H1 (cell line): ENCODE data around the gene APOBEC3H. TPM values are rescaled to one million over a fixed set of nuclear protein-coding genes. Genes with fewer than 3 reads are reported as not detected.

Source experiments
- CTCF ChIA-PET: fragments of 300-600 bp; sonication (Branson Sonifier 250); formaldehyde crosslinking; loops from one replicate; lab custom pipeline; 2021; ENCODE audit not compliant: partially characterized antibody; lab: Charles Lee
- POLR2A ChIA-PET: fragments of 300-600 bp; sonication (Branson Sonifier 250); formaldehyde crosslinking; loops from one replicate; lab custom pipeline; 2021; ENCODE audit warnings: inconsistent platforms; ENCODE audit not compliant: partially characterized antibody; lab: Charles Lee
- DNase-seq, 2 experiments: peaks; one replicate each; pipeline versions ENCODE4 v3.0.0 to v3.0.0-alpha.2; 2010 to 2022; ENCODE audit warnings: low spot score in 2 of 2, low read depth in 1 of 2, mixed read lengths in 1 of 2
- FAIRE-seq: peaks from 2 replicates; lab custom pipeline; 2011; peaks lifted over from hg19 to GRCh38; lab: Jason Lieb, UNC
- H2AFZ ChIP-seq: 2 replicates; pipeline ENCODE4 v1.8.1; 2012; ENCODE audit warnings: low read length, inconsistent platforms
- H2AK5ac ChIP-seq: 2 replicates; pipeline ENCODE4 v1.6.1; 2013; ENCODE audit warnings: low read depth, low read length
- H2BK120ac ChIP-seq: replicated peaks from 2 replicates; pipeline ENCODE3; 2013; ENCODE audit warnings: low read depth, low read length, inconsistent platforms
- H2BK12ac ChIP-seq: 2 replicates; pipeline ENCODE4 v1.6.1; 2013; ENCODE audit warnings: low read depth, low read length
- H2BK15ac ChIP-seq: 2 replicates; pipeline ENCODE4 v1.6.1; 2013; ENCODE audit warnings: low read length
- H2BK20ac ChIP-seq: 2 replicates; pipeline ENCODE4 v1.6.1; 2013; ENCODE audit warnings: low read length
- H2BK5ac ChIP-seq: 2 replicates; pipeline ENCODE4 v1.6.1; 2013; ENCODE audit warnings: low read depth, low read length
- H3K14ac ChIP-seq: 2 replicates; pipeline ENCODE4 v1.6.1; 2013; ENCODE audit warnings: inconsistent platforms; ENCODE audit not compliant: insufficient read length
- H3K18ac ChIP-seq: 2 replicates; pipeline ENCODE4 v1.6.1; 2013; ENCODE audit warnings: low read length; ENCODE audit errors: extremely low read depth
- H3K23ac ChIP-seq: 2 replicates; pipeline ENCODE4 v1.6.1; 2013; ENCODE audit warnings: inconsistent platforms; ENCODE audit not compliant: insufficient read length
- H3K23me2 ChIP-seq: 2 replicates; pipeline ENCODE4 v1.6.1; 2013; ENCODE audit warnings: low read depth, low read length
- H3K27ac ChIP-seq: 2 replicates; pipeline ENCODE4 v1.6.1; 2011; ENCODE audit warnings: low read depth, low read length, inconsistent platforms
- H3K27me3 ChIP-seq, 4 experiments: replicated peaks in 1 of 4; 1 replicate in 1 of 4; 2 replicates in 3 of 4; pipeline versions ENCODE4 v1.6.1 to v1.8.1; 2011 to 2013; ENCODE audit warnings: low read length in 3 of 4, mild to moderate bottlenecking in 3 of 4, inconsistent platforms in 2 of 4, mixed read lengths in 2 of 4, moderate library complexity in 1 of 4; ENCODE audit not compliant: control insufficient read depth in 3 of 4, insufficient read depth in 3 of 4; ENCODE audit errors: extremely low read depth in 1 of 4
- H3K36me3 ChIP-seq, 4 experiments: 2 replicates each; pipeline versions ENCODE4 v1.6.1 to v1.8.1; 2011 to 2013; ENCODE audit warnings: mild to moderate bottlenecking in 4 of 4, low read length in 3 of 4, moderate library complexity in 2 of 4, control low read depth in 1 of 4, inconsistent platforms in 1 of 4; ENCODE audit not compliant: insufficient read depth in 4 of 4, control insufficient read depth in 2 of 4
- H3K4ac ChIP-seq: replicated peaks from 2 replicates; pipeline ENCODE3; 2013; ENCODE audit warnings: low read length, low read depth, mixed read lengths, inconsistent platforms; ENCODE audit not compliant: insufficient read length
- H3K4me1 ChIP-seq, 4 experiments: replicated peaks in 1 of 4; 1 replicate in 1 of 4; 2 replicates in 3 of 4; pipeline versions ENCODE4 v1.6.1 to v1.8.1; 2011 to 2013; ENCODE audit warnings: low read length in 3 of 4, inconsistent platforms in 2 of 4, mixed read lengths in 1 of 4; ENCODE audit not compliant: insufficient read depth in 4 of 4, control insufficient read depth in 3 of 4
- H3K4me2 ChIP-seq, 2 experiments: 2 replicates each; pipeline versions ENCODE4 v1.6.1 to v1.8.1; 2011 to 2013; ENCODE audit warnings: low read depth in 2 of 2, low read length in 2 of 2, control low read depth in 1 of 2, inconsistent platforms in 1 of 2, mild to moderate bottlenecking in 1 of 2; ENCODE audit not compliant: insufficient read depth in 1 of 2
- H3K4me3 ChIP-seq, 4 experiments: fragments of 200-600, 300-600 bp in 1 of 4; sonication (generic), shearing (Covaris generic), sonication (Bioruptor Twin) in 1 of 4; 2 replicates each; pipeline versions ENCODE4 v1.5.1 to v1.8.1; 2011 to 2016; ENCODE audit warnings: low read length in 4 of 4, low read depth in 3 of 4, control low read depth in 2 of 4, inconsistent platforms in 2 of 4, mild to moderate bottlenecking in 2 of 4, mixed read lengths in 1 of 4, moderate library complexity in 1 of 4; ENCODE audit not compliant: insufficient read depth in 2 of 4; ENCODE audit errors: extremely low read depth in 1 of 4
- H3K56ac ChIP-seq: replicated peaks from 2 replicates; pipeline ENCODE3; 2013; ENCODE audit warnings: low read depth, mild to moderate bottlenecking, mixed read lengths, low read length, inconsistent platforms; ENCODE audit not compliant: insufficient read length
- H3K79me1 ChIP-seq: 2 replicates; pipeline ENCODE4 v1.6.1; 2013; ENCODE audit warnings: low read depth, low read length, control low read depth
- H3K79me2 ChIP-seq, 2 experiments: 2 replicates each; pipeline versions ENCODE4 v1.6.1 to v1.8.1; 2012 to 2013; ENCODE audit warnings: low read length in 2 of 2, mild to moderate bottlenecking in 2 of 2, inconsistent platforms in 1 of 2; ENCODE audit not compliant: insufficient read depth in 2 of 2, control insufficient read depth in 1 of 2
- H3K9ac ChIP-seq, 4 experiments: replicated peaks in 1 of 4; 1 replicate in 1 of 4; 2 replicates in 3 of 4; pipeline versions ENCODE4 v1.6.1 to v1.8.1; 2011 to 2013; ENCODE audit warnings: low read depth in 3 of 4, low read length in 3 of 4, control low read depth in 2 of 4, mild to moderate bottlenecking in 2 of 4, moderate library complexity in 2 of 4, inconsistent platforms in 1 of 4; ENCODE audit errors: extremely low read depth in 1 of 4
- H3K9me3 ChIP-seq, 2 experiments: 2 replicates each; pipeline versions ENCODE4 v1.6.1 to v1.8.1; 2012 to 2013; ENCODE audit warnings: mild to moderate bottlenecking in 2 of 2, moderate library complexity in 2 of 2, control low read depth in 1 of 2, inconsistent platforms in 1 of 2, low read depth in 1 of 2, low read length in 1 of 2, mixed read lengths in 1 of 2; ENCODE audit not compliant: insufficient read depth in 2 of 2
- H4K20me1 ChIP-seq, 2 experiments: replicated peaks in 1 of 2; 2 replicates each; pipeline versions ENCODE3 to v1.8.1; 2011 to 2013; ENCODE audit warnings: inconsistent platforms in 2 of 2, low read length in 2 of 2, mild to moderate bottlenecking in 1 of 2; ENCODE audit not compliant: insufficient read depth in 2 of 2, control insufficient read depth in 1 of 2
- H4K5ac ChIP-seq: 2 replicates; pipeline ENCODE4 v1.6.1; 2013; ENCODE audit warnings: low read length, low read depth, mixed read lengths, inconsistent platforms; ENCODE audit not compliant: insufficient read length
- H4K8ac ChIP-seq: 2 replicates; pipeline ENCODE4 v1.8.0; 2013; ENCODE audit warnings: mild to moderate bottlenecking, moderate library complexity, low read length, inconsistent platforms; ENCODE audit not compliant: insufficient read depth; ENCODE audit errors: extremely low read depth
- H4K91ac ChIP-seq: replicated peaks from 2 replicates; pipeline ENCODE3; 2013; ENCODE audit warnings: low read length, mixed read lengths, inconsistent platforms; ENCODE audit not compliant: insufficient read length
- GTF2F1 ChIP-seq: IDR thresholded peaks from 2 replicates; pipeline ENCODE4 v1.6.1; 2012; ENCODE audit warnings: low read depth, low read length, improper control_type of control experiment, borderline replicate concordance
- HDAC2 ChIP-seq, 2 experiments: fragments of 300-600 bp in 1 of 2; sonication (generic) in 1 of 2; IDR thresholded peaks; 2 replicates each; pipeline ENCODE4 v1.6.1; 2011 to 2012; ENCODE audit warnings: low read depth in 2 of 2, low read length in 2 of 2, mild to moderate bottlenecking in 2 of 2, moderate library complexity in 2 of 2, borderline replicate concordance in 1 of 2, inconsistent platforms in 1 of 2
- KDM5A ChIP-seq: fragments of 200-600 bp; IDR thresholded peaks from 2 replicates; pipeline ENCODE4 v1.7.1; 2012; ENCODE audit warnings: mild to moderate bottlenecking, low read length, inconsistent platforms, mixed read lengths
- POU5F1 ChIP-seq: IDR thresholded peaks from 2 replicates; pipeline ENCODE4 v1.6.1; 2011; ENCODE audit warnings: low read depth, mild to moderate bottlenecking, low read length, moderate library complexity
- RAD21 ChIP-seq, 2 experiments: IDR thresholded peaks in 1 of 2; conservative IDR thresholded peaks in 1 of 2; 2 replicates each; pipeline ENCODE4 v1.6.1; 2011; ENCODE audit warnings: low read depth in 2 of 2, low read length in 2 of 2, improper control_type of control experiment in 1 of 2, inconsistent platforms in 1 of 2, mild to moderate bottlenecking in 1 of 2, moderate library complexity in 1 of 2
- RXRA ChIP-seq: IDR thresholded peaks from 2 replicates; pipeline ENCODE4 v1.6.1; 2011; ENCODE audit warnings: low read depth, mild to moderate bottlenecking, low read length, moderate library complexity; ENCODE audit not compliant: insufficient read depth
- TAF7 ChIP-seq: optimal IDR thresholded peaks from 2 replicates; pipeline ENCODE3; 2011; ENCODE audit warnings: low read depth, mild to moderate bottlenecking, inconsistent platforms, low read length, moderate library complexity, borderline replicate concordance
- TCF12 ChIP-seq: IDR thresholded peaks from 2 replicates; pipeline ENCODE4 v1.6.1; 2011; ENCODE audit warnings: low read depth, mild to moderate bottlenecking, low read length
- YY1 ChIP-seq: IDR thresholded peaks from 2 replicates; pipeline ENCODE4 v1.6.1; 2011; ENCODE audit warnings: low read depth, mild to moderate bottlenecking, low read length
- WGBS, 2 experiments: shearing (Covaris generic) in 1 of 2; methylation state at CpG; one replicate each; pipeline versions ENCODE4 v1.1.6 to v1.1.7; 2013 to 2015; ENCODE audit warnings: low lambda C conversion rate in 2 of 2, mixed read lengths in 2 of 2, inconsistent platforms in 1 of 2, low coverage in 1 of 2, missing lambda C conversion rate in 1 of 2; ENCODE audit not compliant: insufficient replicate concordance in 2 of 2, insufficient coverage in 1 of 2, insufficient read length in 1 of 2; ENCODE audit errors: extremely low coverage in 1 of 2, missing lambda C conversion rate in 1 of 2; 5-methylcytosine and 5-hydroxymethylcytosine counted together
- polyA plus RNA-seq, 7 experiments: library from polyadenylated mRNA; depleted of rRNA in 3 of 7; stranded (reverse) in 5 of 7; unstranded in 2 of 7; fragments of >200 nt in 5 of 7; fragments of 200-250 nt in 2 of 7; gene quantifications; 1 replicate in 5 of 7; 2 replicates in 1 of 7; 4 replicates in 1 of 7; pipeline versions ENCODE4 v1.2.1 to v1.2.3, GENCODE V29; 2011 to 2013; ENCODE audit warnings: missing spikeins in 2 of 7, mixed read lengths in 2 of 7
- total RNA-seq: library from RNA; stranded (reverse); fragmentation: NEBNext Ultra II Directional; extraction: Animal tissue kit (Norgen Biotek cat#: 25700); gene quantifications from 2 replicates; pipeline ENCODE4 v1.2.1, GENCODE V29; 2021
- TF ChIP-seq, protein P1 (sequence below), 3 experiments: IDR thresholded peaks; 1 replicate in 2 of 3; 2 replicates in 1 of 3; pipeline versions ENCODE4 v1.5.1 to v1.6.1; 2011; ENCODE audit warnings: low read length in 3 of 3, mild to moderate bottlenecking in 3 of 3, inconsistent platforms in 2 of 3, low read depth in 1 of 3, moderate library complexity in 1 of 3; ENCODE audit not compliant: insufficient read depth in 1 of 3; ENCODE audit errors: control extremely low read depth in 1 of 3

The APOBEC3H gene
- total and polyA plus RNA-seq, 2 of the 8 experiments (the other 6 are each of a cell fraction or from before 2014, with no cell fraction given) = 0.47 to 0.56 TPM

DNA sequence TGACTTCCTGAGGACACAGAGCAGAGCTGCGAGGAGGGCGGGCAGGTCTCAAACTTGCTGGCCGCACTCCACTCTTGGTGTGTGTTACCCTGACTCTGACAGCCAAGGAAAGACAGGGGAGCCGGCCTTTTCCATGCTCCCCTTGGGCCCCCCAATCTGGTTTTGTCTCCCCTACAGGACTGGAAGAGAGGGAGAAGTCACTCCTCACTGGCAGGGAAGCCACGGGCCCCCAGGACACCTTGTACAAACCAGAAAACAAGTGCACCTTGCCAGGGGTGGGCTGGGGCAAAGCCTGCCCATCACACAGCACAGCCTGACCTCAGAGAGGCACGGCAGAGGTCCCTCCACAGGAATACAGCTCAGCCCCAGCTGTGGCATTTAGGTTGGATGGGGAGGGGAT lies 35.2 kb downstream of the APOBEC3H start:
- H4K5ac ChIP-seq = no peak overlapping the region
- H4K20me1 ChIP-seq = no peaks in the 10 kb centered on the region
- H2BK15ac ChIP-seq = peak overlapping the region; percentile 81; the same call in 1 of the 2 replicates
- no peak overlapping the region for H4K91ac ChIP-seq
- H3K79me1 ChIP-seq = no peaks in the 10 kb centered on the region
- H3K18ac ChIP-seq = no peak overlapping the region
- H3K14ac ChIP-seq = no peak overlapping the region
- no peak overlapping the region for H3K56ac ChIP-seq
- H3K9me3 ChIP-seq = 0 out of 4 replicates have a peak, but pooled peaks cover 0 to 3% of the 10 kb centered on the region in 2 experiments
- H3K36me3 ChIP-seq = no peaks in the 10 kb centered on the region
- no peak overlapping the region for H2AFZ ChIP-seq
- no peaks in the 10 kb centered on the region for H3K27me3 ChIP-seq
- DNase-seq (no peak), FAIRE-seq (no peak)
- ChIA-PET CTCF (interaction anchor here (0.5 to 1.4 kb wide), 6 partner anchors 94 to 363 kb away, joined by 3 to 7 read pairs (median 3); no protein-coding TSS in a partner anchor), POLR2A (interaction anchor here (0.6 to 7.4 kb wide), 3 partner anchors 72 to 185 kb away, joined by 3 to 67 read pairs (median 8); partner anchors contain the start of gene RPL3)
- H3K23me2 ChIP-seq = no peaks in the 10 kb centered on the region
- H2BK20ac ChIP-seq = peak overlapping the region; percentile 17; the same call in 1 of the 2 replicates
- H2BK5ac ChIP-seq = peak overlapping the region; percentile 32; the same call in 1 of the 2 replicates
- no peak overlapping the region for H3K4me3 ChIP-seq
- no peak overlapping the region for H2BK120ac ChIP-seq
- H3K4me1 ChIP-seq = peaks cover 4 to 22% (median 8%) of the 10 kb centered on the region in 4 experiments; a peak in 4 of 7 replicates
- no peak overlapping the region for H3K27ac ChIP-seq
- no peak overlapping the region for H3K4me2 ChIP-seq
- no peak overlapping the region for H3K23ac ChIP-seq
- no peak overlapping the region for H4K8ac ChIP-seq
- WGBS, 2 experiments = 87% methylated on average over 6 of the region's 6 CpGs; no CpG with 5 or more reads in 1 of the 2 experiments
- no peak overlapping the region for H3K9ac ChIP-seq
- no peak overlapping the region for H3K4ac ChIP-seq
- no peaks in the 10 kb centered on the region for H3K79me2 ChIP-seq
- H2BK12ac ChIP-seq = no peak overlapping the region
- H2AK5ac ChIP-seq = no peak overlapping the region
- TF ChIP-seq RXRA (no peak), RAD21 (IDR thresholded peaks at IDR 0.05 in 1 of 2, conservative IDR thresholded peaks at IDR 0.05 in 1 of 2; ENCODE audit: low read depth in 2 of 2, low read length in 2 of 2) (no peak), POU5F1 (no peak), TAF7 (no peak), TCF12 (no peak), KDM5A (no peak), HDAC2 (IDR thresholded peaks at IDR 0.05; ENCODE audit: borderline replicate concordance in 1 of 2, low read depth in 2 of 2, low read length in 2 of 2) (no peak), GTF2F1 (no peak), YY1 (no peak)
- TF ChIP-seq, protein P1, sequence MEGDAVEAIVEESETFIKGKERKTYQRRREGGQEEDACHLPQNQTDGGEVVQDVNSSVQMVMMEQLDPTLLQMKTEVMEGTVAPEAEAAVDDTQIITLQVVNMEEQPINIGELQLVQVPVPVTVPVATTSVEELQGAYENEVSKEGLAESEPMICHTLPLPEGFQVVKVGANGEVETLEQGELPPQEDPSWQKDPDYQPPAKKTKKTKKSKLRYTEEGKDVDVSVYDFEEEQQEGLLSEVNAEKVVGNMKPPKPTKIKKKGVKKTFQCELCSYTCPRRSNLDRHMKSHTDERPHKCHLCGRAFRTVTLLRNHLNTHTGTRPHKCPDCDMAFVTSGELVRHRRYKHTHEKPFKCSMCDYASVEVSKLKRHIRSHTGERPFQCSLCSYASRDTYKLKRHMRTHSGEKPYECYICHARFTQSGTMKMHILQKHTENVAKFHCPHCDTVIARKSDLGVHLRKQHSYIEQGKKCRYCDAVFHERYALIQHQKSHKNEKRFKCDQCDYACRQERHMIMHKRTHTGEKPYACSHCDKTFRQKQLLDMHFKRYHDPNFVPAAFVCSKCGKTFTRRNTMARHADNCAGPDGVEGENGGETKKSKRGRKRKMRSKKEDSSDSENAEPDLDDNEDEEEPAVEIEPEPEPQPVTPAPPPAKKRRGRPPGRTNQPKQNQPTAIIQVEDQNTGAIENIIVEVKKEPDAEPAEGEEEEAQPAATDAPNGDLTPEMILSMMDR (IDR thresholded peaks at IDR 0.05; ENCODE audit: control extremely low read depth in 1 of 3, insufficient read depth in 1 of 3, low read depth in 1 of 3, low read length in 3 of 3) = no peak
